DND-41 (cell line): ENCODE measurements around the gene MYO1D.

Source experiments
- ATAC-seq: fragments of 200-7000 bp; cut with Tn5 transposase; 3 replicates; pipeline ENCODE4 v1.9.1; 2021; ENCODE audit warnings: low read depth; ENCODE audit not compliant: insufficient read depth
- DNase-seq: peaks from one replicate; pipeline ENCODE4 v3.0.0-alpha.2; 2020
- H2AFZ ChIP-seq: 2 replicates; pipeline ENCODE4 v1.6.0; 2012; ENCODE audit warnings: low read depth, low read length
- H3K27ac ChIP-seq: 2 replicates; pipeline ENCODE4 v1.5.1; 2012; ENCODE audit warnings: low read length, inconsistent platforms
- H3K27me3 ChIP-seq: fragments of 200-600 bp; sonication (generic); 2 replicates; pipeline ENCODE4 v1.6.0; 2012; ENCODE audit warnings: low read length, mild to moderate bottlenecking, inconsistent platforms; ENCODE audit not compliant: insufficient read depth, poor library complexity
- H3K36me3 ChIP-seq: 2 replicates; pipeline ENCODE4 v1.5.1; 2012; ENCODE audit warnings: low read length, inconsistent platforms; ENCODE audit not compliant: insufficient read depth
- H3K4me1 ChIP-seq: 2 replicates; pipeline ENCODE4 v1.5.1; 2012; ENCODE audit warnings: mild to moderate bottlenecking, low read length; ENCODE audit not compliant: insufficient read depth
- H3K4me2 ChIP-seq: 2 replicates; pipeline ENCODE4 v1.6.0; 2012; ENCODE audit warnings: mild to moderate bottlenecking, moderate library complexity, low read length, inconsistent platforms; ENCODE audit not compliant: insufficient read depth
- H3K4me3 ChIP-seq, 2 experiments: fragments of 200-600 bp in 1 of 2; shearing (Covaris generic) in 1 of 2; 2 replicates each; pipeline ENCODE4 v1.5.1; 2012 to 2016; ENCODE audit warnings: inconsistent platforms in 2 of 2, low read length in 2 of 2, mild to moderate bottlenecking in 2 of 2, low read depth in 1 of 2, moderate library complexity in 1 of 2
- H3K79me2 ChIP-seq: 2 replicates; pipeline ENCODE4 v1.6.0; 2012; ENCODE audit warnings: low read length, inconsistent platforms; ENCODE audit not compliant: insufficient read depth
- H3K9ac ChIP-seq: 2 replicates; pipeline ENCODE4 v1.6.0; 2012; ENCODE audit warnings: low read depth, mild to moderate bottlenecking, inconsistent platforms, low read length, moderate library complexity
- H3K9me3 ChIP-seq: 2 replicates; pipeline ENCODE4 v1.5.1; 2012; ENCODE audit warnings: low read length, moderate library complexity, mild to moderate bottlenecking, inconsistent platforms; ENCODE audit not compliant: insufficient read depth, severe bottlenecking
- H4K20me1 ChIP-seq: 2 replicates; pipeline ENCODE4 v1.6.0; 2012; ENCODE audit warnings: low read length; ENCODE audit not compliant: insufficient read depth
- CTCF ChIP-seq: IDR thresholded peaks from 2 replicates; pipeline ENCODE4 v1.5.1; 2012; ENCODE audit warnings: borderline replicate concordance, low read length, moderate library complexity, mild to moderate bottlenecking; ENCODE audit not compliant: poor library complexity, severe bottlenecking; ENCODE audit errors: extremely low read depth
- EZH2 ChIP-seq: IDR thresholded peaks from 3 replicates; pipeline ENCODE4 v1.6.1; 2012; ENCODE audit warnings: borderline replicate concordance, low read depth, mild to moderate bottlenecking, moderate library complexity, low read length, inconsistent platforms; ENCODE audit not compliant: severe bottlenecking

MYO1D gene

GRCh38 chr17:32588982-32589381 lies 287.9 kb downstream of the MYO1D start:
- Histone ChIP-seq H3K36me3 (no peaks in the 10 kb centered on the region), H3K4me1 (no peaks in the 10 kb centered on the region), H4K20me1 (no peaks in the 10 kb centered on the region), H3K4me3 (no peak overlapping the region), H3K27ac (no peak overlapping the region), H2AFZ (no peak overlapping the region), H3K4me2 (no peak overlapping the region), H3K9me3 (no peaks in the 10 kb centered on the region), H3K27me3 (peaks cover 27% of the 10 kb centered on the region), H3K9ac (no peak overlapping the region), H3K79me2 (no peaks in the 10 kb centered on the region)
- TF ChIP-seq CTCF, result peak; percentile 22
- TF ChIP-seq EZH2, result no peak
- ATAC-seq, result no peak
- DNase-seq, result no peak

DNA sequence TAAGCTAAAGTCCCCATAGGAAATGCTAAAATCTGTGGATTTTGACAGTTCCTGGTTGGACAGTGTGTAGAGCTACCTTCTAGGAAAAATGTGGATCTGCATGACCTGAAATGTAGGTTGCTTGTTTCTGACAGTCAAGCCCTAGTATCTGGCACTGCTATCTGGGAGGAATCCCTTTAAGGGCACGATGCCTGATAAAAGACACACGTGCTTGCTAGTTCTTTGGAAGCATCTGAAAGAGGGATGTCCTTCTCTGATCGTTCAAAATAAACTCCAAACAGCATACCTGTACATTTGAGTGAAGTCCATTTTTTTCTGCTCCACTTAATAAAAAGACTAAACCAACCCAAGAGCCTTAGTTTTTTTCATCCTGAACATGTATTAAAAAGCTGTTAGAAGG lies 288.8 kb downstream of the MYO1D start:
- no peaks in the 10 kb centered on the region for H3K36me3 ChIP-seq
- H4K20me1 ChIP-seq, result no peaks in the 10 kb centered on the region
- H3K4me1 ChIP-seq, result no peaks in the 10 kb centered on the region
- DNase-seq, result no peak
- H3K9me3 ChIP-seq, result no peaks in the 10 kb centered on the region
- ATAC-seq, result no peak
- H3K27ac ChIP-seq, result no peak overlapping the region
- no peak overlapping the region for H3K4me2 ChIP-seq
- H2AFZ ChIP-seq, result no peak overlapping the region
- no peak for TF ChIP-seq CTCF
- no peak for TF ChIP-seq EZH2
- peaks cover 25% of the 10 kb centered on the region for H3K27me3 ChIP-seq
- H3K79me2 ChIP-seq, result no peaks in the 10 kb centered on the region
- H3K4me3 ChIP-seq, result no peak overlapping the region
- H3K9ac ChIP-seq, result no peak overlapping the region

GRCh38 chr17:32586666-32587065 lies 290.3 kb downstream of the MYO1D start:
- H3K4me2 ChIP-seq, result no peak overlapping the region
- no peaks in the 10 kb centered on the region for H3K4me1 ChIP-seq
- H3K9ac ChIP-seq, result no peak overlapping the region
- DNase-seq, result no peak
- no peaks in the 10 kb centered on the region for H3K79me2 ChIP-seq
- no peaks in the 10 kb centered on the region for H3K9me3 ChIP-seq
- H2AFZ ChIP-seq, result no peak overlapping the region
- H3K36me3 ChIP-seq, result no peaks in the 10 kb centered on the region
- peaks cover 22% of the 10 kb centered on the region for H3K27me3 ChIP-seq
- no peaks in the 10 kb centered on the region for H4K20me1 ChIP-seq
- no peak overlapping the region for H3K27ac ChIP-seq
- no peak for ATAC-seq
- no peak overlapping the region for H3K4me3 ChIP-seq
- no peak for TF ChIP-seq EZH2
- no peak for TF ChIP-seq CTCF

- peaks cover 3% of the 10 kb centered on the region for H3K9me3 ChIP-seq
- H3K4me2 ChIP-seq, result no peak overlapping the region
- H3K27ac ChIP-seq, result no peak overlapping the region
- H3K79me2 ChIP-seq, result no peaks in the 10 kb centered on the region
- no peaks in the 10 kb centered on the region for H3K36me3 ChIP-seq
- TF ChIP-seq EZH2 (no peak), CTCF (no peak)
- H3K27me3 ChIP-seq, result peaks cover 9% of the 10 kb centered on the region
- no peak for ATAC-seq
- H3K4me1 ChIP-seq, result no peaks in the 10 kb centered on the region
- no peak overlapping the region for H2AFZ ChIP-seq
- H3K4me3 ChIP-seq, result no peak overlapping the region
- no peak overlapping the region for H3K9ac ChIP-seq
- H4K20me1 ChIP-seq, result no peaks in the 10 kb centered on the region
- DNase-seq, result no peak
Measured at GRCh38 chr17:32584792-32585191, 292.1 kb downstream of the MYO1D start.
